Fibroblast of the aortic adventitia (primary cell): ENCODE measurements around the gene CCDC3. TPM values are rescaled to one million over a fixed set of nuclear protein-coding genes. Genes with fewer than 3 reads are reported as not detected.

Source experiments
- DNase-seq: peaks from one replicate; pipeline ENCODE4 v3.0.0-alpha.2; 2010; ENCODE audit warnings: low read depth
- H3K4me3 ChIP-seq: 2 replicates; pipeline ENCODE4 v1.5.1; 2011; ENCODE audit warnings: low read depth, mild to moderate bottlenecking, control low read depth, low read length, moderate library complexity
- small RNA-seq: library from RNA; depleted of rRNA; stranded (forward); fragments of <200 nt; gene quantifications from one replicate; pipeline ENCODE3, GENCODE V24; 2012
- total RNA-seq: library from RNA; depleted of rRNA; stranded (reverse); fragments of >200 nt; gene quantifications from 2 replicates; pipeline ENCODE4 v1.2.3, GENCODE V29; 2012; ENCODE audit warnings: low replicate concordance
- TF ChIP-seq, protein P1 (sequence below): IDR thresholded peaks from 2 replicates; pipeline ENCODE4 v1.5.1; 2011; ENCODE audit warnings: mild to moderate bottlenecking, low read length, control low read depth, inconsistent platforms; ENCODE audit not compliant: insufficient read depth

Gene CCDC3
- total RNA-seq, 1 donor: 3.9 TPM

DNA sequence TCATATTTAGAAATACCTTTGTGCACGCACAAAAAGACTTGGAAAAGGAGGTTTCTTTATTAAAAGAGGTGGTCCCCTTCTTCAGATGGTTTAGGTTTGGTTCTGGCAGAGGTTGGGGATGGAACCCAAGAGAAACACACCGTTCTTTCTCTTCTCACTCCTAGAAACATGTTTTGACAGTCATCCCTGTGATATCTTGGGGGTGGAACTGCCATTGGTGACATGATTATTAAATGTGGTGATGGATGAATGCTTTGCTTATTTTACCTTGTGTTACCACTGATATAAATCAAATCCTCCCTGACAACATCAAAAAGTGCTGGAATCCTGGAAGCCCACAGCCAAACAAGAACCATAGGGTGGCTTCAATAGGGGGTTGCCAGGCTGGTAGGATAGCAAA is 146.5 kb downstream of the CCDC3 start:
- no peak overlapping the region for H3K4me3 ChIP-seq
- no peak for DNase-seq
- TF ChIP-seq, protein P1, sequence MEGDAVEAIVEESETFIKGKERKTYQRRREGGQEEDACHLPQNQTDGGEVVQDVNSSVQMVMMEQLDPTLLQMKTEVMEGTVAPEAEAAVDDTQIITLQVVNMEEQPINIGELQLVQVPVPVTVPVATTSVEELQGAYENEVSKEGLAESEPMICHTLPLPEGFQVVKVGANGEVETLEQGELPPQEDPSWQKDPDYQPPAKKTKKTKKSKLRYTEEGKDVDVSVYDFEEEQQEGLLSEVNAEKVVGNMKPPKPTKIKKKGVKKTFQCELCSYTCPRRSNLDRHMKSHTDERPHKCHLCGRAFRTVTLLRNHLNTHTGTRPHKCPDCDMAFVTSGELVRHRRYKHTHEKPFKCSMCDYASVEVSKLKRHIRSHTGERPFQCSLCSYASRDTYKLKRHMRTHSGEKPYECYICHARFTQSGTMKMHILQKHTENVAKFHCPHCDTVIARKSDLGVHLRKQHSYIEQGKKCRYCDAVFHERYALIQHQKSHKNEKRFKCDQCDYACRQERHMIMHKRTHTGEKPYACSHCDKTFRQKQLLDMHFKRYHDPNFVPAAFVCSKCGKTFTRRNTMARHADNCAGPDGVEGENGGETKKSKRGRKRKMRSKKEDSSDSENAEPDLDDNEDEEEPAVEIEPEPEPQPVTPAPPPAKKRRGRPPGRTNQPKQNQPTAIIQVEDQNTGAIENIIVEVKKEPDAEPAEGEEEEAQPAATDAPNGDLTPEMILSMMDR: no peak

DNA sequence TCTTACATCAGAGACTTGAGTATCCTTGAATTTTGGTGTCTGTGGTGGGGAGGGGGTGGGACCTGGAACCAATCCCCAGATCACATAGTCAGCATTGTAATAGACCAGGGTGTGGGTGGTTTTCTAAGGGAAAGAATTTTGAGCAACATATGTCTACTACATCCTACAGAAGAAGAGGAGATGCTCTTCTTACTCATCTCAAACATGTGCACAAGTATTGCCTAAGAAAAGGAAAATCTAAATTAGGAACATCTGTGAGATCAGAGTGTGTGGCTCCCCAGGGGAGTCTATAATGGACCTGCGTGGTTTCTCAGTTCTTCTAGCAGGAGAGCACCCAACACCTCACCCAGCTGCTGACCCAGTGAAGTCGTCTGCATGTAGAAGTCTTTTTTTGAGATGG is 148.8 kb downstream of the CCDC3 start:
- DNase-seq: peak; percentile 14
- TF ChIP-seq, protein P1: no peak

DNA sequence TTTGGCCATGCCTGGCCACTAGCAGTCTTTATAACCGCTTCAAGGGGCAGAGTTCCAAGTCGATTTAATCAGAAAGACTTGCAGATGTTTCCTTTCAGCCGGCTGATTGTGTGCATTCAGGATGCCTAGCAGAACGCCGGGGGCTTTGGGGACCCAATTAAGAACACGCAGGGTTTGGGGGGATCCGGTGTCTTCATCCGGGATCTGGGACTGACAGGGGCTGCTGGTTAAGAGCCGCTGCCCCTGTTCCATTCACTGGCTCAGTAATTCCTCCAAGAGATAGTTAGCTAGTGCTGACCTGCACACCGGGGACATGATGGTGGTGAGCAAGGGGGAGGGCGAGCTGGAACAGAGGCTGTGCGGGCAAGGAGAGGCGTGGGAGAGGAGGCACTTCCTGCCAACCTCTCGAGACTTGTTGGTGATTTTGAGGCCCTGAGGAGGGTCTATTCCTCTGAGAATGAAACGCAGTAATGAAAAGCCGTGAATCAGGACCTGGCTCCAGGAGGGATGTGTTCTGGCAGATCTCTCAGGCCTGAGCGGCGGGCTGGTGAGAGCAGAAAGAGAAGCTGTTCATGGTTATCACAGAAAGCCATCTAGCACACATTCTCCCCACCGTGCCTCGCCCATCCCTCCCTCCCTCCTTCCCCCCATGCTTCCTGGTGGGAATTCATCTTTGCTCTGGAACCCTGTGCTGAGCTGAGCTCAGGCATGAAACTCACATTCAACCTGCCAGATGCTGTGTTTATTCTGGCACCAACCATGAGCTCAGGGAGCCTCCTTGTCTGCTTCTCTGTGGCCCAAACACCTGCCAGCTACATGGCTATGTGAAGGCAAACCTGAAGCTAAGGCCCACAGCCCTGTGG is 152.0 kb downstream of the CCDC3 start:
- TF ChIP-seq, protein P1: no peak
- DNase-seq: peak; percentile 36
- H3K4me3 ChIP-seq: no peak overlapping the region

More for the DNA sequence above, 148.8 kb downstream of the CCDC3 start:
- no peak overlapping the region for H3K4me3 ChIP-seq

DNA sequence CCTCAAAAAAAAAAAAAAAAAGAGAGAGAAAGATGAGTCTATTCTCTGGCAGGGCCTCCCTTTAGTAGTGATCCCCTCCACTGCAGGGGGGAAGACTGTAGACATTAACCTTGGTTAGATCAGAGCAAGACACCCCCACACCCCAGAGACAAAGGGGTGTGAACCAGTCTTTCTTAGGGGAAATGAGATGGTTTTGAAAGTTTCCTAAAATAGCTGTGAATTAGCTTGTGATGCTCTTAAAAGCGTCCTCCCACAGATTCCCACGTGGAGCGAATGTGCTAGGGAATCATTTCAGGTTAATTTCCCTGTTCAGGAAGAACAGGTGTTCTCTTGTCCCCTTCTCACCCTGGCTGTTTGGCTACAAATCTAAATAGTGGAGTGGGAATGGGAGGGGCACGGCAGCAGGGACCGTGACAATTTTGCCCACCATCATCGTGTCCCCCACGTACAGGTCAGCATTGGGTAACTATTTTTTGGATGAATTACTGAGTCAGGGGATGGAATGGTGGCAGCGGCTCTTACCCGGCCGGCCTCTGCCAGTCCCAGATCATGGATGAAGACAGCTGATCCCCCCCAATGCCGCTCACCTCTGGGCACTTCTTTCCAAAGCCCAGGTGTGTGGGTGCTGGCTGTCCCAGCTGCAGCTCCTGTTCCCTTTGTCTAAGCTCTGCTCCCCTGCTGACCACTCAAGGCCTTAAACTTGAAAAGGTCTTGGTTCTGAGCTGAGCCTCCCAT is 152.9 kb downstream of the CCDC3 start:
- no peak overlapping the region for H3K4me3 ChIP-seq
- no peak for DNase-seq
- TF ChIP-seq, protein P1: no peak

DNA sequence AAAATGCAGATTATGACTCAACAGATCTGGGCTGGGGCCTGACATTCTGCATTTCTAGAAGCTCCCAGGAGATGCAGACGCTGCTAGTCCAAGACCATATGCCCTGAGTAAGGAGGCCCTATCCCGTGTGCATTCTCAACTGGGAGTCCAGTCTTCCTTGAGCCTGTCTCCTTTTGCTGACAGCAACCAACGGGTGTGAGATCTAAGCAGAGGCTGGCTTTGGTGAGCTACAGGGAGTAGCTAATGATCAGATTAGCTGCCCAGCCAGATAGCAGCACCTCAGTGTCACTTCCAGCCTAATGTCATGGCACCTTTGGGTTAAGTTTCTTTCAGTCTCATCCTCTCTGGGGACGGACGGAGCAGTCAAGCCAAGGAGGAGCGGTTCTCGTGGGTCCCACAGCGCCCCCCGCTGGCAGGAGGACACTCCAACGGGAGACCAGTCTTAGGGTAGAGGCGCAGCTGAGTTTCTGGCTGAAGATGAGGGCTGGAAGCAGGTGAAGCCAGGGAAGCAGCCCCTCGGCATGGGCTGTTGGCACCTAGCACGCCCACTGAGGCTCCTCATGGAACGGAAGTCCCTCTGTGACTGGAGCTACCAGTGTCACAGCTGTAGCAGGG is 154.0 kb downstream of the CCDC3 start:
- no peak overlapping the region for H3K4me3 ChIP-seq
- no peak for DNase-seq
- TF ChIP-seq, protein P1: peak; percentile 17

DNA sequence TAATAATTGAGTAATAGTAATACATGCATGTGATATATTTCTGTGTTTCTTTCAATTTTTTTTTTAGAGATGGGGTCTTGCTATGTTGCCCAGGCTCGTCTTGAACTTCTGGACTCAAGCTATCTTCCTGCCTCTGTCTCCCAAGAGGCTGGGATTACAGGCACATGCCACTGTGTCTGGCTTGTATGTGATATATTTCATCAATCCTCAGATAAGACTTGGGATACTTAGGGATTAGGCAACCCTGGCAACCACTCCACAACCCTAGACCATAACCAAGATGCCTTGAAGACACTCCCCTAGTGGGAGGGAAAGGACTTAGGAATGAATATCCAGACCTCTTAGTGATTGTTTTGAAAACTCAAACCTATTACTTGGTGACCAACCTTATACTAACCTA is 154.8 kb downstream of the CCDC3 start:
- peak; percentile 85 for DNase-seq
- TF ChIP-seq, protein P1: peak; percentile 15
- H3K4me3 ChIP-seq: no peak overlapping the region

Small RNAs within 50 kb of the gene (small RNA-seq; reads per million reads assigned to genes)
- not detected for gene RNA5SP300

Other genes with a start within 250 kb of the CCDC3 start
- gene OPTN, start 98.5 kb upstream of the CCDC3 start, total RNA-seq: 107 and 157 TPM in 2 replicates
- 19.5 TPM in 1 of 2 replicates, not detected in the other for gene MCM10, start 159.8 kb upstream of the CCDC3 start, total RNA-seq
- not detected in 2 replicates for gene UCMA, start 232.7 kb upstream of the CCDC3 start, total RNA-seq